ENCODE data around the gene HSD17B14.

GRCh38 chr19:48841047-48841446, 4.8 kb upstream of the HSD17B14 start:
- TF ChIP-seq CTCF (IDR thresholded peaks at IDR 0.05) (no peak), USF2 (IDR thresholded peaks at IDR 0.05; ENCODE audit: borderline replicate concordance, low read depth, low read length) (no peak), FOSL2 (IDR thresholded peaks at IDR 0.05; ENCODE audit: borderline replicate concordance, low read depth) (no peak), MEF2A (IDR thresholded peaks at IDR 0.05; ENCODE audit: borderline replicate concordance, low read depth) (no peak), POLR2AphosphoS5 (IDR thresholded peaks at IDR 0.05; ENCODE audit: low read depth, low read length) (no peak)
